ENCODE results near the gene MTR.

MTR gene

DNA sequence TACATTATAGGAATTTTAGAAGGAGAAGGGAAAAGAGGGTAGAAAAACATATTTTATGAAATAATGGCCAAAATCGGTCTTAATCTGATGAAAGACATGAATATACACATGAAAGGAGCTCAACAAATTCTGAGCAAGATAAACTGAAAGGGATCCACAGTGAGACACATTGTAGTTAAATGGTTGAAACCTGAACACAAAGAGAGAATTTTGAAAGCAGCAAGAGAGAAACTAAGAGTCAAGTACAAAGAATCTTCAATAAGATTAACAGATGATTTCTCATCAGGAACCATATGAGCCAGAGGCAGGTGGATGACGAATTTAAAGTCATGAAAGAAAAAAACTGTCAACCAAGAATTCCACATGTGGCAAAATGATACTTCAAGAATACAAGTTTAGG, 15.8 kb upstream of the MTR start:
- DNase-seq, result no peak

DNA sequence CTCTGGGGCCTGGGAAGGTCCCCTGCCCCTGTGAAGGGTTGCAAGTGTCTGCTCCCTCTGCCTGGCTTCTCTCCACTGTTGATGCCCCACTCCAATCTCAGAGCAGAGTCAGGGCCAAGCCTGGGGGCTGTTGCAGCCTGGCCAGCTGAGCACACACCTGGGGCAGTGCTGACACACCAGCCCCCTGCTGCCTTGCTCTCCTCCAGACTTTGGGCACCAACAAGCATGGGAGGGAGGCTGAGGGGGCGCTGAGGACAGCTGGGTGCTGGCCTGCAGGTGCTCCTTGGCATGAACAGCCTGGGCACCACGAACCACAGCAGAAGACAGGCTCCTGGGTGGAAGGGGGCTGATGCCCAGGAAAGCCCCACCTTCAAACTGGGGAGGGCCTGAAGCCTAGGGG, 9.6 kb upstream of the MTR start:
- DNase-seq, result no peak

DNA sequence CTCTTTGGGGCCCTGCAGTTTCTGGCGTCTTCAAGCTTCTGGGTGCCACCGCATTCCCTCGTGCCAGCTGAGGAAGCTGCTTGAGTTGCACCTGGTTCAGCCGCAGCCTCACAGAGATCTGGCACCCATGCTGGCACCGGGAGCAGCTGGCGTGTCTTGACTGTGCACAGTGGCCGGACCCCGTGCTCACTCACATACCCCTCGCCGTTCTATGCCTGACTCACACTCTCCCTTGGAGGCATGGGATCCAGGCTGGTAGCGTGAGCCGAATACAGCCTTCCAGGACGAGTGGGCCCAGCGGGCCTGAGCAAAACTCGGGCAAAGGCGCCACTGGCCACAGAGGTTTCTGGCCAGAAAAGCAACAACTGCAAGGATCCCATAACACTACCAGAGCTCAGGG, 8.6 kb upstream of the MTR start:
- DNase-seq, result no peak

DNA sequence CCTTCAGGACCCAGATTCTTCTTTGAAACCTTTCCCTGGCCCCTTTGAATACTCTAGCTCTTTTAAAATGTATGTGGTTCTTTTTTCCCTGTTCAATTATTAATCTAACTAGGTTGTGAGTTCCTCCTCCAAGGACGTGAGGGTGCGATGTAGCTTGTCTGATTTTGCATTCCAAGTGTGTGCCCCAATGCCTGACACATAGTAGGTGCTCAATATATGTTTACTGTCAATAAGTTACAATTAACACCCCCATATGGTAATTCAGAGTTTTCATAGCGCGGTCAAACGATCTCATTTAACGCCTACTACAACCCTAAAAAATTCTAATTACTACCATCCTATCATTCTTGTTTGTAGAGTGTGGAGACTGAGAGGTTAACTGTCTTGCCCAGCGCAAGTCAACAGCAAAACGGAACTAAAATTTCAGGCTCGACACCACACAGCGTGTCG, 482 bp upstream of the MTR start:
- no peak for DNase-seq

DNA sequence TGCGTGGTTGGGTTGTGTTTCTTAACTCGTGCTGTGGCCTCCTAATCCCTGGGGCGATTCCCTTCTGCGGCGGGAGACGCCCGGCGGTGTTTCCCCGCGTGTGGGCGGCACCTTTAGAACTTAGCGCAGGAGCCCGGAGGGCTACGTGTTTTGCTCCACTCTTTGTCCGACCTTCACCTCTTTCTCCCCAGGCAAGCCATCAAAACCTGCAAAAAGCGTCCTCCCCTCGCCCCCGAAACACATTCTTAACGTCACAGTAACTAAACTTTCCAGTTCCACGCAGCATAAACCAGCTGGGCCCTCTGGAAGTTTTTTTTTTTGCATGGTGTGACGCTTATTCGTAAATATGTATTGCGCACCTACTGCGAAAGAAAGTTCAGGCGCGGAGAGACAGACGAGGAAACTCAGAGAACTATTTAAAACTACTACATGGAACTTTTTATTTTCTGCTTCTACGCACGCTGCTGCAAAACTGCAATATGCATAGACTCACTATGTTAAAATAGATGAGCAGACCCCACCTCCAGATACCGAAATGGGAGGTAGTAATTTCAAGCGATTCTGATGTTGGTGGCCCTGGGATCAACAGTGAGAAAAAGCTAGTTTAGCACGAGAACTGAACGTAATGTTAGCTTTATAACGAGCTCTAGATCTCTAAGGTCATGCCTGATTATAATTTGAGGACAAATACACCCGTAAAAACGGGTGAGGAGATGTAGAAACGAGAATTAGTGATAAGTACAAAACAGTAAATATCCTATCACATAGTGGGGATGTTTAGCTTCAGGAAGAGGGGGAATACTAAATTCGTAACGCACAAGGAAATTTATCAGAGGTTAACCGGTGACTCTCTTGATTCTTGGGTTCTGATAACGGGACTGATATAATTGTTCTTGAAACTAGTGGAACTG, 920 bp downstream of the MTR start:
- peak; percentile 77 for DNase-seq

DNA sequence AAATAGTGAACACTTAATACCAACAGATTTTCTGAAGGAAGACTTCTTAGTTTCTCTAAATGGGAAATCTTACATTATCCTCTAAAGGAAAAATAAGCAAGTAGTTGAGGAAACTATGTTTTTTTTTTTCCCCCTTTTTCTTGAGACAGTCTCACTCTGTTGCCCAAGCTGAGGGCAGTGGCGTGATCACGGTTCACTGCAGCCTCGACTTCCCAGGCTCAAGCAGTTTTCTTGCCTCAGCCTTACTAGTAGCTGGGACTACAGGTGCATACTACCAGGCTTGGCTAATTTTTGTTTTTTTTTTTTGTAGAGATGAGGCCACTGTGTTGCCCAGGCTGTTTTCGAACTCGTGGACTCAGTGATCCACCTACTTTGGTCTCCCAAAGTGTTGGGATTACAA, 3.9 kb downstream of the MTR start:
- DNase-seq, result no peak

DNA sequence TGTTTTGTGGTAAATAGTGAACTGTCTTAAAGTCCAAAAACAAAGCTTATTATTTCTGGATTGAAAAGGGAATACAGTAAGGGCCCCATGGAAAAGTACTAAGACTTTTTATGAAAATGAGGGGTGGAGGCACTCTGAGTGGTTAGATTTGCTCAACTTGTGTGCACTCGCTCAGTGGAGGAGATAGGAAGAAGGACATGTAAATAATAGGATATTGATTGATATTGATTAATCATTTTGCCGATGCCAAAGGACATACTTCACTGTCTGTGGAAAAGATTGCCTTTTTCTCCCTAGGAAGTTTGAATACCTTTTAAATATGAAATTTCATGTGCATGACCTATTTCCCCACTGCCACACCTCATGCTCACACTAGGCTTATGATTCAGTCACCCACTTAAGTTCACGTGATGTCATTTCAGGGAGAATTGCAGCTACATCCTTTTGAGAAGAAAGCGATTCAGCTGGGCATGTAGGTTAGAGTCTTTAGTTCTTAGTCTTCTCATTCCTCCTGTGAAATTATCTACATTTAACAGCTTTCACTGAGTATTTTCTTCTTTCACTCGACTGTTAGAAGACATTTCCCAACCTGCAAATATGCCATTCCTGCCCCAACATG, 5.0 kb downstream of the MTR start:
- no peak for DNase-seq

DNA sequence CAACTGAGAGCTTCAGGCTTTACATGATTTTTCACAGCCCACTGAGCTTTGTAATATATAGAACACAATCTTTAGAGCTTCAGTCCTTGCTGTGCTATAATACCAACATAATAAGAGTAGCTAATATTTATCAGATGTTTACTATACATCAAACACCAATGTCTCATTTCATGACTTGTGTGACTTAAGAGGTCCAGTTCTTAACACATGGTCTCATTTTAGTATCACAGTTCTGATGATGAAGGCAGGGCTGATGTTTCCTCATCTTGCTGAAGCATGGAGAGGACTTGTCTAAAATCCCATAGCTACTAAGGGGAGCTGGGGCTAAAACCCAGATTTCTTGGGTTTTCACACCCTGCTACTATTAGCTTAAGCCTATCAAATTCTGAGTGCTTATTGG, 5.5 kb downstream of the MTR start:
- DNase-seq, result no peak

DNA sequence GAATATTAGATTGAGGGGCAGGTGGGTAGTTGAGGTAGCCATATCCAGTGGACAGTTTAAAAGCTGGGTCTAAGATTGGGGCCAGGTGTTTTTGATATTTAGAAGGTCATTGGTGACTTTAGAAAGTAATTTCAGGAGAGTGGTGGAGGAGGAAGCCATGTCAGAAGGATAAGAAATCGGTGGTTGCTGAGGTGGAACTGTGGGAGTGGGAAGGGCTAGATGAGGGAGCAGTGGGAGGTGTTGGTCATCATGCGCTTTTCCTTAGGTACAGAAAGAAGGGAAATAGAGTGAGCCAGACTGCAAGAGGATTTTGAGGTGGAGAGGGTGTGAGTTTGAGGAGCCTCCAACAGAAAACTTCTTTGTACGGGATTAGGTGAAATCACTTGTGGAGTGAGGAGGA, 7.2 kb downstream of the MTR start:
- no peak for DNase-seq

DNA sequence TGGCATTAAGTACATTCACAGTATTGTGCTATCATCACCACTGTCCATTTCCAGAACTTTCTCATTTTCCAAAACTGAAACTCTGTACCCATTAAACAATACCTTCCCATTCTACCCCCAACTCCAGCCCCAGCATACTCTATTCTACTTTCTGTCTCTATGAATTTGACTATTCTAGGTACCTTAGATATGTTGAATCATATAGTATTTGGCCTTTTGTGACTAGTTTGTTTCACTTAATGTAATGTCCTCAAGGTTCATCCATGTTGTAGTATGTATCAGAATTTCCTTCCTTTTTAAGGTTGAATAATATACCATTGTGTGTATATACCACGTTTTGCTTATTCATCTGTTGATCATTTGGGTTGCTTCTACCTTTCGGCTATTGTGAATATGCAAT, 11.5 kb downstream of the MTR start:
- no peak for DNase-seq

DNA sequence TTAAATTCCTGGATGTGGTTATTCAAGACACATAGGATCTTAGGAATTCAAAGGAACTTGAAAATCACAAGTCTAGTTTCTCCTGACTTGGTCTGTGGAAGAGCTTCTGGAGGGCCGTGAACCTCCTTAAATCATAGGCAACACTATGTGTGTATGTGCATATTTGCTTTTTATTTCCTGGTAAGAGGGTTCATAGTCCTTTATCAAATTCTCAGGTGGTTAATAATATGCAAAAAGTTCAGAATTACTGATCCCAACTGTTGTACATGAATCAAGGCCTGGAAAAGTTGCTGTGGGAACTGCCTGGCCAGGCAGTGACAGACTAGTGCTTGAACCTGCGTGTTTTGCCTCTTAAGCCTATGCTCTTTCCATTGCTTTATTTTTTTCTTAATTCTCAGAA, 12.9 kb downstream of the MTR start:
- DNase-seq, result no peak

DNA sequence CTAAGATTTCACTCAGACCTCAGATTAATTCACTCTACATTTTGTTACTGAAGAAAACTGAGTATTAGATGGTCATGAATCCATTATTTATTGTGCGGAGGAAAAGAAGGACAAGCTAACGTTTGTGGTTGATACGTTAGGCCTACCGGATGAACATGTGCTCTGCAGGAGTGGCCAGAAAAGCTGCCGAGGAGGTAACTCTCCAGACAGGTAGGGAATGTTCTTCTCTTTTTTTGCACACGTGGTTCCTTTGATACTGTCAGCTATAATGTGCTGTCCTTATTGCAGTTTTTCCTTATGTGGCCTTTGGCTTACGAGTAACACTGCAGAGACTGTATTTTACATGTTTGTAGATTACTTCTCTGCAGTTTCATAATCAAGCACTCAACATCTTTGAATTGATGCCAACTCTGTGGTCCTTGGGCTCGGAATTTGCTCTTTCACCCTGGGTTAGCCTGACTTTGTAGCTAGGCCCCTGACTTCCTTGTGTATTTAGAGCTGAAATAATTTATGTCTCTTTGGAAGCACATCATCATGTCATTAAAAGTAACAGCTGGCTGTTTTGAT, 13.6 kb downstream of the MTR start:
- DNase-seq, result no peak

DNA sequence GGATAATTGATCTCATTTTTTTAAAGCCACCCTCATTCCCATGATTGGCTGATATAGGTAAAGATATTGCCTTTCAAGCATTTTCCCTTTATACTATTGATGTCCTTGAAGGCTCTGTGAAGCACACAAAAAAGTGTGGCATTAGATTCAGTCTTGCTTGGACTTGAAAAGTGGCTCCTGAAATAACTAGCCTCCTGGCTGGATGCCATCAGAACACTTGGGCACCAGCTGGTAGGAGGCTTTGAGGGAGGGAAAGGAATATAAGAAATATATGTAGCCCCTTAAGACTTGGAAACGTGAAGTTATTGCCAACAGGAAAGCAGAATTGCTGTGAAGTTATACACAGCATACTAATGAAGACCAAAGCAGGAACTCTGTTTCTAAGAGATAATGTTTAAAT, 14.1 kb downstream of the MTR start:
- no peak for DNase-seq

DNA sequence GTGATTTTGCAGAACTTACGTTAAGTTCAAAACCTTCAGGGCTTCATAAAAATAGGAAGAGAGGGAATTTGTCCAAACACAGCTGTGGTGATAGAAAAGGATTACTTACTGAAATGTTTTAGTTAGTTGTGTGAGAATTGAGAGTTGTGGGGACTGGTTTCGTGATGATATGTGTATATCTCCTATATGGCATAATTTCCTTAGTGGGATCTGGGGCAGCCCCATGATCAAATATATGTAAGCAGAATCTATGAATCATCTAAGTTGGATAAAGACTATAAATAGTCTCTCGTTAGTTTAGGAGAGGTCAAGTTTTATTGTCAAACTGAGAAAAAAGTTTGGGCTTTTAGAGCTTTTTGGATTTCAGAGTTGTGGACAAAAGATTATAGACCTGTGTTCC, 14.9 kb downstream of the MTR start:
- no peak for DNase-seq

DNA sequence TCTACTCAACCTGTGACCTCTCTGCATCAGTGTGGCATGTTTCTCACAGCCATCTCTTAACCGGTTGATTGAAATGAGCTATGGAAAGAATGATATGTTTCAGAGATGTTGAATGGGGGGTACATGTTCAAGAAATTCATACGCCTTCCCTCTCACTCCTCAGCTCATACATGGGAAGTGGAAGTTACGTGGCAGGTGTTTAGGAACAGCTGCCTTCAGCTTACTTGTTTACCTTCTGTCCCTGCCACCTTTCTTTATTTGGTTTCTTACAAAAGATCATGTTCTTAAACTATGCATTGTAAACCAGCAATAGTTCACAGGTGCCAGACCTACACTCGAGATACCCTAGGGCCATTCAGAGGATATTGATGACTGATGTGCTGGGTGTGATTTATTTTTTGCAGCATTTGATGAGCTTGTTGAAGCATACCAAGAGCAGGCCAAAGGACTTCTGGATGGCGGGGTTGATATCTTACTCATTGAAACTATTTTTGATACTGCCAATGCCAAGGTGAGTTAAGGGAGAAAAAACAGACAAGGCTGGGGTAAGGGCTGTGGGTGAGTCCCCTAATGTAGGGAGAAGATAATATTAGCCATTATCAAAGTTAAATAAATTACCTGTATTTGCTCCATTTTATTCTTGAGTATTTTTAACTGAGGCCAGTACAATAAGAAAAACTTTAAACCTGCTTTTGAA, 17.4 kb downstream of the MTR start:
- no peak for DNase-seq

DNA sequence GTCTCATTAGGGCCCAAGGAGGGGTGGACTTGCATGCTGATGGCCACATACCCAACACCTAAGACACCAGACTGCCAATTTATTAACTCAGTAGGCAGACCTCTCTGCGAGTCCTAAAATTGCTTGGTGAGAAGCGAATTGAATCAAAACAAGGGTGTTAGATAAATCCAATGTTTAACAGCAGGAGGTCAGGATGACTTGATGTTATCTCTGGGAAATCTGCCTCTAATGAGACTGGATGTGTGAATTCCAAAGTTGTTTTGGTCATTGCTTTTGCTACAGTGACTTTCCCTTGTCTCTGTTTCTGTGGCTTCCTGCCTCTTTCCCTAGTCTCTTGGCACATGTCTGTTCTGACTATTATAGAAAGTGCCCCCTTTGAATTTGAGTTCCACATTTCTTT, 20.8 kb downstream of the MTR start:
- no peak for DNase-seq

DNA sequence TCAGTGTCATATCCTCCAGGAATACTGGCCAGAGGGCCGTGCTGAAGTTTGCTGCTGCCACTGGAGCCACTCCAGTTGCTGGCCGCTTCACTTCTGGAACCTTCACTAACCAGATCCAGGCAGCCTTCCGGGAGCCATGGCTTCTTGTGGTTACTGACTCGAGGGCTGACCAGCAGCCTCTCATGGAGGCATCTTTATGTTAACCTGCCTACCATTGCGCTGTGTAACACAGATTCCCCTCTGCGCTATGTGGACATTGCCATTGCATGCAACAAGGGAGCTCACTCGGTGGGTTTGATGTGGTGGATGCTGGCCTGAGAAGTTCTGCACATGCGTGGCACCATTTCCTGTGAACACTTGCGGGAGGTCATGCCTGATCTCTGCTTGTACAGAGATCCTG, 24.8 kb downstream of the MTR start:
- DNase-seq, result no peak

DNA sequence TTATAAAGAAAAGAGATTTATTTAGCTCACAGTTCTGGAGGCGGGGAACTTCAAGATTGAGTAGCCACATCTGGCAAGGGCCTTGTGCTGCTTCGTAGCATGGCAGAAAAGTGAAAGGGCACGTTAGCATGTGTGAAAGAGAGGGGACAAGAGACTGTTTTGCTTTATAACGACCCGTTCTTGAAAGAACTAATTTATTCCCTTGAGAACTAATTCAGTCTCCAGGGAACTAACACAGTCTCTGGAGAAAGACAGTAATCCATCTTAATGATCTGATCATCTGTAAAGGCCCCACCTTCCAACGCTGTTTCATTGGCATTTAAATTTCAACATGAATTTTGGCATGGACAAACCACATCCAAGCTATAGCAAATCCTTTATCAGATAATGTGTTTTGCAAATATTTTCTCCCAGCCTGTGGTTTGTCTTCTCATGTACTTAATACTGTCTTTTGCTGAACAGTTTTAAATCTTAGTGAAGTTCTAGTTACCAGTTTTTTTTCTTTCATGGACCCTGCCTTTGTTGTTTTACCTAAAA, 26.1 kb downstream of the MTR start:
- no peak for DNase-seq

DNA sequence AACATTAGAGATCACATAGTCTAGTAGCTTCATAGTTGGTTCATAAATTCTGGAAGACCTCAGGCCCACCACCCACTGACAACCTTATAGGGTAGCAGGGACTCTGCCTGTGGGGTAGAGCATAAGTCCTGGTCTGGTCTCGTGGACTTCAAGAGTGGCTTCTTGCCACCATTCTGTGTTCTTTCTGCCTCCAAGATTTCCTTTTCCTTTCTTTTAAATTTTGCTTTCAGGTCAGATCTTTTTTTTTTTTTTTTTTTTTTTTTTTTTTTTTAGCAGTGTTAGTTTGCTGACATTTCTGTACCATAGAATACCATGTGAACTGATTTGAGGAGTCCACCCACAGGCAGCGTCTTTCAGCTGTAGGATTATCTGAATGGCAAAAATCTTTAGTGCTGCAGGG, 28.5 kb downstream of the MTR start:
- no peak for DNase-seq

DNA sequence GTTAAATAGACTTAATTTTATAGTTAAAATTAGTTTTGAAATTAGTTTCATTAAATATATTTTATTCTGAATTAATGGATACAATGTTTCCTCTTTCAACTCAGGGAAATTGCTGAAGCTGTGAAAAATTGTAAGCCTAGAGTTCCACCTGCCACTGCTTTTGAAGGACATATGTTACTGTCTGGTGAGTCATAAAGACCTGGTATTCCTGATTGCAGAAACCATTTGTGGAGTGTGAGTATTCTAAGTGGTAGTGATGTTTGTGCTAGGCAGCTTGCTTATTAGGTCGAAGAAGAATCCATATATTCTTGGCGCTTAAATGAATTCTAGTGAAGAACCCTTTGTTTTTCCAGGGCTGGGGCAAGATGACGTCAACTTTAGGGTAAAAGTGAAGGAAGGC, 34.0 kb downstream of the MTR start:
- no peak for DNase-seq

DNA sequence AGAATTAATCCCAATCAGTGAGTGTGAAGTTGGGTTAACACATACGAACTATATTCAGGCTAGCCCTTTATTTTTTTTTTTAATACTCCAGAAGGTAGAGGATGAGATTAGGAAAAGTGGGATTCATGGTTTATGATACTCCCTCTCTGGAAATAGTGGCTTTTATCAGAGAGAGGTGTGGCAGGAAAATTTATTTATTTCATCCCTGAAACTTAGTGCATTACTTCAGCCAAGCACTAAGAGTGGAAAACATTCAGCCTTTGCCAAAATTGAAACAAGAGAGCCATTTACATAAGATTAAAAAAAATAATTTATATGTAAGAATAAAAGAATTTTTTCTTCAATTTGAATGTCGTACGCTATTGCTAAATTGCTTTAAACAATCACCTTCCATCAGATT, 35.0 kb downstream of the MTR start:
- DNase-seq, result no peak

DNA sequence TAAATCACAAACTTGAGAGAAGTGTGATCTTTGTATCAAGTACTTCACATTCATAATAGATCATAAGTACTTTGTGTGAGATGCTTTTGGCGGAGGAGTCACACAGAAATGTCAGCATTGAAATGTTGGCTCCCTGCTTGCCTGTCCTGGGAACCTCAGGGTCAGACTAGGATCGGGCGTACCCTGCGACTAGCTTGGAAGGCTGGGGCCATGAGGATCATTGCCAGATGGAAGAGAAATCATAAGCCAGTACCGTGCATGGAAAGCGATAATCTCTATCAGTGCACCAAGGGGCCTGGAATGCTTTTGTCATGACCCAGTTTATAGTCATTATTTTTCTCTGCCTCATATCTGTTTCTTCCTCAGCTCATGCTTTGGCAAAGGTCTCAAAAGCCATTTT, 35.5 kb downstream of the MTR start:
- DNase-seq, result no peak

DNA sequence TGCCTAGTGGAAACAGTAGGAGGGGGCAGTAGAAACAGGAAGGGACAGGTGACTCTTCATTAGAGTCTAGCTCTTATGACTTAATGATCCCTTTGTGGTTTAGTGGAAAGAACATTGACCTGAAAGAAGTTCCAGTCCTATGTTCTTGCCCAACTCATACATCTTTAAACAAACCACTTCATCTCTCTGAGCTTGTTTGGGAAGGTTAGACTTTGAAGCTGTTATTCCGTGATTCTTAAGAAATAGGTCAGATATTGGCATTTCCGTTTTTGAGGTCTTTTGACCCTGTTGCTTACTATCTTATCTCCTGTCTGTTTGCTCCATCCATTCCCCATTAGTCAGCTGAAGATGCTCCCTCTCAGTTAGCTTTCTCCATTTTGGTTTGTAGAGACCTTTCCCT, 38.5 kb downstream of the MTR start:
- DNase-seq, result no peak

DNA sequence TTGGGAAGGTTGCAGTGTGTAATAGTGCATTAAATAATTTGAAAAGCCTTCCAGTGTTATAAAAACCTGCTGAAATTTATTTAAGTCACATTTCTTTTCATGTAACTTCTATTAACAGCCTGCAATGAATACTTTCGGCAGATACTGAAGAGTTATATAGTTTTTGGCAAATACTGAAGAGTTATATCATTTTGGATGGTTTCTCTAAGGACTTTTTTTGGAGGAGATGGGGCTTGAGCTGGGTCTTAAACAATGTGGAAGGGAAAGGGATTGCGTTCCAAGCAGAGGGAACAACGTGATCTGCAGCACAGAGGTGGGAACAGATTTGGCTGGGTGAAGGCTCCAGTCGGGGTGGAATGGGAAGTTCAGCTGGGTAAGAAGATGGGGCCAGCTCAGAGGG, 39.8 kb downstream of the MTR start:
- DNase-seq, result no peak
